NOMO-1 (cell line): ENCODE data around the gene NHLRC4.

ENCODE experiments used
- DNase-seq, 2 experiments: peaks; one replicate each; lab custom pipeline; 2025; ENCODE audit not compliant: unreplicated experiment in 2 of 2; lab: John Stamatoyannopoulos, UW

Gene NHLRC4

GRCh38 chr16:552171-552570, 14.6 kb upstream of the NHLRC4 start:
- DNase-seq: no peak

- no peak for DNase-seq
Measured at GRCh38 chr16:553601-554296, 13.1 kb upstream of the NHLRC4 start.

- no peak for DNase-seq
Measured at GRCh38 chr16:554297-554621, 12.5 kb upstream of the NHLRC4 start.

- DNase-seq: no peak
Measured at GRCh38 chr16:554640-555365, 12.0 kb upstream of the NHLRC4 start.

GRCh38 chr16:555528-556473, 11.0 kb upstream of the NHLRC4 start:
- DNase-seq: no peak

GRCh38 chr16:556474-557173, 10.2 kb upstream of the NHLRC4 start:
- DNase-seq: no peak

- no peak for DNase-seq
Measured at GRCh38 chr16:557463-558297, 9.1 kb upstream of the NHLRC4 start.

- DNase-seq: no peak
Measured at GRCh38 chr16:558298-559020, 8.3 kb upstream of the NHLRC4 start.

- no peak for DNase-seq
Measured at GRCh38 chr16:559021-559380, 7.8 kb upstream of the NHLRC4 start.

- DNase-seq: no peak
Measured at GRCh38 chr16:559411-560203, 7.2 kb upstream of the NHLRC4 start.

GRCh38 chr16:560204-560700, 6.6 kb upstream of the NHLRC4 start, which contains the start of gene PRR35:
PRR35 (plus strand) TSS chr16:560394; CDS start chr16:563295, 2,901 bp downstream.
- DNase-seq: no peak

GRCh38 chr16:560701-561412, 5.9 kb upstream of the NHLRC4 start:
- DNase-seq: no peak

- no peak for DNase-seq
Measured at GRCh38 chr16:561413-561794, 5.4 kb upstream of the NHLRC4 start.

- DNase-seq: no peak
Measured at GRCh38 chr16:561957-562938, 4.6 kb upstream of the NHLRC4 start.

GRCh38 chr16:563072-563644, 3.6 kb upstream of the NHLRC4 start:
- no peak for DNase-seq

GRCh38 chr16:564690-565418, 2.0 kb upstream of the NHLRC4 start:
- DNase-seq: no peak
